ENCODE results near the gene IGF2R.

IGF2R gene

GRCh38 chr6:159978291-159979135 lies 9.6 kb downstream of the IGF2R start:
- no peak for DNase-seq

GRCh38 chr6:159979136-159979874 lies 10.4 kb downstream of the IGF2R start:
- DNase-seq = peak; percentile 71

GRCh38 chr6:159980474-159980873 lies 11.6 kb downstream of the IGF2R start:
- no peak for DNase-seq

- DNase-seq = no peak
Measured at GRCh38 chr6:159981071-159981402, 12.2 kb downstream of the IGF2R start.

- DNase-seq = no peak
Measured at GRCh38 chr6:159981403-159982245, 12.7 kb downstream of the IGF2R start.

GRCh38 chr6:159982731-159983506 lies 14.0 kb downstream of the IGF2R start:
- no peak for DNase-seq

GRCh38 chr6:159983641-159984080 lies 14.8 kb downstream of the IGF2R start:
- peak; percentile 85 for DNase-seq

- no peak for DNase-seq
Measured at GRCh38 chr6:159984268-159984786, 15.4 kb downstream of the IGF2R start.

GRCh38 chr6:159985296-159985945 lies 16.5 kb downstream of the IGF2R start:
- DNase-seq = no peak

- DNase-seq = no peak
Measured at GRCh38 chr6:159988983-159989454, 20.1 kb downstream of the IGF2R start.

- no peak for DNase-seq
Measured at GRCh38 chr6:159989492-159990480, 20.9 kb downstream of the IGF2R start.

GRCh38 chr6:159992366-159992765 lies 23.5 kb downstream of the IGF2R start:
- no peak for DNase-seq

GRCh38 chr6:159995405-159995804 lies 26.5 kb downstream of the IGF2R start:
- no peak for DNase-seq

- DNase-seq = no peak
Measured at GRCh38 chr6:159996087-159996622, 27.3 kb downstream of the IGF2R start.

GRCh38 chr6:159996626-159997497 lies 28.0 kb downstream of the IGF2R start:
- DNase-seq = no peak

- DNase-seq = no peak
Measured at GRCh38 chr6:159997498-159998101, 28.7 kb downstream of the IGF2R start.

- no peak for DNase-seq
Measured at GRCh38 chr6:159998538-159998937, 29.7 kb downstream of the IGF2R start.

- no peak for DNase-seq
Measured at GRCh38 chr6:159999240-159999671, 30.4 kb downstream of the IGF2R start.
